ENCODE results near the gene KLHL22. TPM values are rescaled to one million over a fixed set of nuclear protein-coding genes. Genes with fewer than 3 reads are reported as not detected.
"Not testable (repeated sequence)": the region's sequence is repeated elsewhere in the genome, so short reads cannot be mapped to it uniquely, and the experiment has no call there.

The KLHL22 gene
- total RNA-seq, 5 donors from 2014 or later (not counting 1 experiment from before 2014, with no cell fraction given): 42.0 to 57.8 (median 47.1) TPM

- peaks cover 20% of the 10 kb centered on the region for H3K36me3 Mint-ChIP-seq
- H3K4me1 Mint-ChIP-seq: peaks cover 41 to 64% (median 50%) of the 10 kb centered on the region in 3 donors
- H3K27me3 Mint-ChIP-seq: no peaks in the 10 kb centered on the region
- Histone ChIP-seq H3K4me3 (ENCODE audit: control insufficient read depth in 1 of 2, extremely low read depth in 1 of 2, low read length in 1 of 2) (no peak overlapping the region), H3K9me3 (no peaks in the 10 kb centered on the region), H3K27me3 (replicated peaks in 1 of 2; ENCODE audit: control insufficient read depth in 2 of 2, extremely low read depth in 1 of 2, insufficient read depth in 2 of 2, low read length in 1 of 2) (no peaks in the 10 kb centered on the region), H3K27ac (ENCODE audit: low read length) (no peak overlapping the region), H3K36me3 (ENCODE audit: control insufficient read depth in 2 of 2, extremely low read depth in 1 of 2, insufficient read depth in 1 of 2, low read length in 1 of 2) (peaks cover 0 to 19% of the 10 kb centered on the region in 2 donors), H3K4me1 (ENCODE audit: control insufficient read depth in 1 of 2, extremely low read depth in 1 of 2, insufficient read depth in 2 of 2, low read length in 2 of 2) (peaks cover 12 to 39% of the 10 kb centered on the region in 2 experiments)
- 100% methylated on average over 2 of the region's 9 CpGs for WGBS (ENCODE audit: insufficient coverage)
- CTCF ChIA-PET: no interaction called here
- peak overlapping the region; percentile 61 to 62 for H3K27ac Mint-ChIP-seq
- H3K4me3 Mint-ChIP-seq: no peak overlapping the region
- ATAC-seq (replicated peaks in 1 of 4) (no peak), DNase-seq (no peak)
- H3K9me3 Mint-ChIP-seq: no peaks in the 10 kb centered on the region
- POLR2A ChIA-PET: no interaction called here
Measured at GRCh38 chr22:20471126-20471833, 24.3 kb downstream of the KLHL22 start.

- H3K4me3 ChIP-seq (ENCODE audit: control insufficient read depth in 1 of 2, extremely low read depth in 1 of 2, low read length in 1 of 2); H3K27me3 ChIP-seq (replicated peaks in 1 of 2; ENCODE audit: control insufficient read depth in 2 of 2, extremely low read depth in 1 of 2, insufficient read depth in 2 of 2, low read length in 1 of 2); H3K4me3 Mint-ChIP-seq; H3K9me3 ChIP-seq; H3K27ac ChIP-seq (ENCODE audit: low read length); H3K9me3 Mint-ChIP-seq; ATAC-seq (replicated peaks in 1 of 4); DNase-seq; H3K27me3 Mint-ChIP-seq: not testable (repeated sequence)
- POLR2A ChIA-PET: interaction anchor here in 1 of 2 donors (0.7 kb wide), 1 partner anchor 97 kb away, joined by 6 read pairs; no protein-coding TSS in a partner anchor
- H3K4me1 Mint-ChIP-seq: peaks cover 40 to 65% (median 49%) of the 10 kb centered on the region in 3 donors
- Histone ChIP-seq H3K4me1 (ENCODE audit: control insufficient read depth in 1 of 2, extremely low read depth in 1 of 2, insufficient read depth in 2 of 2, low read length in 2 of 2) (peaks cover 16 to 41% of the 10 kb centered on the region in 2 experiments), H3K36me3 (ENCODE audit: control insufficient read depth in 2 of 2, extremely low read depth in 1 of 2, insufficient read depth in 1 of 2, low read length in 1 of 2) (peaks cover 0 to 19% of the 10 kb centered on the region in 2 donors)
- H3K27ac Mint-ChIP-seq: peak overlapping the region in 1 of 2 donors; percentile 3
- CTCF ChIA-PET: interaction anchor here (0.6 to 0.7 kb wide), 2 partner anchors 87 to 386 kb away, joined by 3 to 4 read pairs; no protein-coding TSS in a partner anchor
- WGBS (ENCODE audit: insufficient coverage): 93% methylated on average over 1 of the region's 2 CpGs
- H3K36me3 Mint-ChIP-seq: peaks cover 24% of the 10 kb centered on the region
Measured at GRCh38 chr22:20470525-20470924, 25.1 kb downstream of the KLHL22 start.

GRCh38 chr22:20469110-20469868, 26.3 kb downstream of the KLHL22 start:
- H3K4me3 Mint-ChIP-seq: peak overlapping the region in 1 of 3 donors; percentile 7
- ChIA-PET CTCF (interaction anchor here in 1 of 2 donors (0.6 kb wide), 1 partner anchor 515 kb away, joined by 3 read pairs; no protein-coding TSS in a partner anchor), POLR2A (interaction anchor here in 1 of 2 donors (0.6 kb wide), 1 partner anchor 43 kb away, joined by 3 read pairs; no protein-coding TSS in a partner anchor)
- Histone ChIP-seq H3K4me3 (ENCODE audit: control insufficient read depth in 1 of 2, extremely low read depth in 1 of 2, low read length in 1 of 2) (no peak overlapping the region), H3K27ac (ENCODE audit: low read length) (no peak overlapping the region), H3K4me1 (ENCODE audit: control insufficient read depth in 1 of 2, extremely low read depth in 1 of 2, insufficient read depth in 2 of 2, low read length in 2 of 2) (peaks cover 19 to 45% of the 10 kb centered on the region in 2 experiments), H3K36me3 (ENCODE audit: control insufficient read depth in 2 of 2, extremely low read depth in 1 of 2, insufficient read depth in 1 of 2, low read length in 1 of 2) (peaks cover 0 to 19% of the 10 kb centered on the region in 2 donors), H3K9me3 (no peaks in the 10 kb centered on the region), H3K27me3 (replicated peaks in 1 of 2; ENCODE audit: control insufficient read depth in 2 of 2, extremely low read depth in 1 of 2, insufficient read depth in 2 of 2, low read length in 1 of 2) (no peaks in the 10 kb centered on the region)
- H3K36me3 Mint-ChIP-seq: peaks cover 25% of the 10 kb centered on the region
- DNase-seq: no peak
- ATAC-seq (replicated peaks in 1 of 4): peak in 1 of 4 experiments; percentile 42
- no peaks in the 10 kb centered on the region for H3K27me3 Mint-ChIP-seq
- peak overlapping the region; percentile 75 to 93 for H3K27ac Mint-ChIP-seq
- H3K9me3 Mint-ChIP-seq: no peaks in the 10 kb centered on the region
- H3K4me1 Mint-ChIP-seq: peaks cover 42 to 66% (median 50%) of the 10 kb centered on the region in 3 donors
- 91% methylated on average over 5 of the region's 6 CpGs for WGBS (ENCODE audit: insufficient coverage)

GRCh38 chr22:20466659-20467379, 28.8 kb downstream of the KLHL22 start:
- H3K27me3 ChIP-seq (replicated peaks in 1 of 2; ENCODE audit: control insufficient read depth in 2 of 2, extremely low read depth in 1 of 2, insufficient read depth in 2 of 2, low read length in 1 of 2): no peaks in the 10 kb centered on the region
- no peak for ATAC-seq (replicated peaks in 1 of 4)
- DNase-seq: no peak
- H3K4me3 Mint-ChIP-seq: peak overlapping the region in 1 of 3 donors; percentile 58
- peak overlapping the region; percentile 99 for H3K27ac ChIP-seq (ENCODE audit: low read length)
- peaks cover 62 to 77% (median 72%) of the 10 kb centered on the region in 3 donors for H3K4me1 Mint-ChIP-seq
- ChIA-PET CTCF (no interaction called here), POLR2A (no interaction called here)
- H3K9me3 Mint-ChIP-seq: no peaks in the 10 kb centered on the region
- WGBS (ENCODE audit: insufficient coverage): 90% methylated on average over 3 of the region's 3 CpGs
- H3K9me3 ChIP-seq: no peaks in the 10 kb centered on the region
- H3K4me3 ChIP-seq (ENCODE audit: control insufficient read depth in 1 of 2, extremely low read depth in 1 of 2, low read length in 1 of 2): no peak overlapping the region
- no peaks in the 10 kb centered on the region for H3K27me3 Mint-ChIP-seq
- peaks cover 40 to 67% of the 10 kb centered on the region in 2 experiments for H3K4me1 ChIP-seq (ENCODE audit: control insufficient read depth in 1 of 2, extremely low read depth in 1 of 2, insufficient read depth in 2 of 2, low read length in 2 of 2)
- H3K36me3 Mint-ChIP-seq: peaks cover 25% of the 10 kb centered on the region
- H3K27ac Mint-ChIP-seq: peak overlapping the region; percentile 90 to 92
- peaks cover 0 to 19% of the 10 kb centered on the region in 2 donors for H3K36me3 ChIP-seq (ENCODE audit: control insufficient read depth in 2 of 2, extremely low read depth in 1 of 2, insufficient read depth in 1 of 2, low read length in 1 of 2)

- DNase-seq (peak in 5 of 35 experiments; percentile 2 to 31 (median 13)), ATAC-seq (replicated peaks in 1 of 4) (no peak)
- H3K4me3 Mint-ChIP-seq: peak overlapping the region; percentile 21 to 58 (median 51)
- peaks cover 40 to 71% of the 10 kb centered on the region in 2 experiments for H3K4me1 ChIP-seq (ENCODE audit: control insufficient read depth in 1 of 2, extremely low read depth in 1 of 2, insufficient read depth in 2 of 2, low read length in 2 of 2)
- H3K9me3 Mint-ChIP-seq: no peaks in the 10 kb centered on the region
- ChIA-PET CTCF (no interaction called here), POLR2A (no interaction called here)
- H3K36me3 Mint-ChIP-seq: peaks cover 19% of the 10 kb centered on the region
- peaks cover 0 to 12% of the 10 kb centered on the region in 2 donors for H3K36me3 ChIP-seq (ENCODE audit: control insufficient read depth in 2 of 2, extremely low read depth in 1 of 2, insufficient read depth in 1 of 2, low read length in 1 of 2)
- peaks cover 66 to 76% (median 67%) of the 10 kb centered on the region in 3 donors for H3K4me1 Mint-ChIP-seq
- peak overlapping the region; percentile 99 for H3K27ac ChIP-seq (ENCODE audit: low read length)
- peak overlapping the region; percentile 99 to 100 for H3K27ac Mint-ChIP-seq
- H3K27me3 Mint-ChIP-seq: no peaks in the 10 kb centered on the region
- H3K4me3 ChIP-seq (ENCODE audit: control insufficient read depth in 1 of 2, extremely low read depth in 1 of 2, low read length in 1 of 2): no peak overlapping the region
- H3K9me3 ChIP-seq: no peaks in the 10 kb centered on the region
- H3K27me3 ChIP-seq (replicated peaks in 1 of 2; ENCODE audit: control insufficient read depth in 2 of 2, extremely low read depth in 1 of 2, insufficient read depth in 2 of 2, low read length in 1 of 2): no peaks in the 10 kb centered on the region
- no CpG with 5 or more reads among the region's 5 CpGs for WGBS (ENCODE audit: insufficient coverage)
Measured at GRCh38 chr22:20465759-20466077, 29.9 kb downstream of the KLHL22 start.
